CD4-positive, alpha-beta T cell treated with Interleukin-10 for 1 hour (primary cell): ENCODE results near the gene PPP1R1A.
A peak's percentile ranks its signal among the peaks of the same experiment; 100 is the strongest.

ENCODE experiments used
- DNase-seq: peaks from one replicate; pipeline ENCODE4 v3.0.0-alpha.2; 2020

Gene PPP1R1A

GRCh38 chr12:54603173-54603814, 14.8 kb upstream of the PPP1R1A start:
- DNase-seq = peak; percentile 68

GRCh38 chr12:54602661-54603060, 14.2 kb upstream of the PPP1R1A start:
- DNase-seq = no peak

GRCh38 chr12:54601841-54602240, 13.4 kb upstream of the PPP1R1A start:
- DNase-seq = no peak

- no peak for DNase-seq
Observed at GRCh38 chr12:54598970-54599369, 10.5 kb upstream of the PPP1R1A start.

GRCh38 chr12:54596526-54596946, 8.1 kb upstream of the PPP1R1A start:
- peak; percentile 52 for DNase-seq

GRCh38 chr12:54595471-54595870, 7.0 kb upstream of the PPP1R1A start:
- DNase-seq = no peak

- DNase-seq = no peak
Observed at GRCh38 chr12:54593725-54594124, 5.3 kb upstream of the PPP1R1A start.

GRCh38 chr12:54593135-54593534, 4.7 kb upstream of the PPP1R1A start:
- no peak for DNase-seq

GRCh38 chr12:54592316-54592715, 3.9 kb upstream of the PPP1R1A start:
- no peak for DNase-seq

GRCh38 chr12:54590978-54591591, 2.6 kb upstream of the PPP1R1A start:
- no peak for DNase-seq

GRCh38 chr12:54589964-54590363, 1.5 kb upstream of the PPP1R1A start:
- no peak for DNase-seq

- DNase-seq = no peak
Observed at GRCh38 chr12:54588890-54589267, 420 bp upstream of the PPP1R1A start.

GRCh38 chr12:54587315-54587873, 1.1 kb downstream of the PPP1R1A start:
- DNase-seq = no peak

GRCh38 chr12:54586620-54587019, 1.8 kb downstream of the PPP1R1A start:
- no peak for DNase-seq

- no peak for DNase-seq
Observed at GRCh38 chr12:54585243-54585642, 3.2 kb downstream of the PPP1R1A start.

GRCh38 chr12:54584128-54584527, 4.3 kb downstream of the PPP1R1A start:
- DNase-seq = no peak

GRCh38 chr12:54583726-54584125, 4.7 kb downstream of the PPP1R1A start:
- no peak for DNase-seq

- DNase-seq = no peak
Observed at GRCh38 chr12:54581412-54581811, 7.0 kb downstream of the PPP1R1A start.

GRCh38 chr12:54579696-54580333, 8.6 kb downstream of the PPP1R1A start:
- peak; percentile 80 for DNase-seq

GRCh38 chr12:54579258-54579657, 9.2 kb downstream of the PPP1R1A start:
- no peak for DNase-seq

- no peak for DNase-seq
Observed at GRCh38 chr12:54578778-54579177, 9.7 kb downstream of the PPP1R1A start.

GRCh38 chr12:54572881-54573280, 15.6 kb downstream of the PPP1R1A start:
- DNase-seq = no peak

GRCh38 chr12:54571193-54572188, 17.0 kb downstream of the PPP1R1A start:
- no peak for DNase-seq
